ENCODE measurements around the gene HIRA. TPM values are rescaled to one million over a fixed set of nuclear protein-coding genes. Genes with fewer than 3 reads are reported as not detected.

Gene HIRA
- total RNA-seq, 1 donor from 2014 or later = 18.2 TPM

- intact Hi-C loops (cut with micrococcal nuclease) = no loop called here
- no peak for ATAC-seq
- no peak for DNase-seq
Observed at GRCh38 chr22:19361501-19362103, 69.9 kb downstream of the HIRA start.

DNA sequence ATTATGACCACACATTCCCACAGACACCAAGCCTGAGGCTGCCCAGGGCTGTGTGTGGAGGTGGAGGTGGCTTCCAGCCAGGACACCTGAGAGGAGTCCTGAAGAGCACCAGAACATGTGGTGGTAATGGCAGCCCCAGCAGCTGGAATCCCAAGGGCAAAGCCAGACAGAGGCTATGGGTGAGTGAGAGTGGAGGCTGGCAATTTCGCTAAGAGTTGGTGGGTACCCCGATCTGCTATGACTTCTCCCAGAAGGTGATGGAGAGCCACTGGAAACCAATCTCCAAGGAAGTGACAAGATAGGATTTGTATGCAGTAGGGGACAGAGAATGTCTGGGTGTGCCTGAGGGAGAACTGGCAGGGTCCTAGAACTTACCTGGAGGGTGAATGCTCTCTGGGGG, 70.7 kb downstream of the HIRA start:
- DNase-seq (no peak), ATAC-seq (no peak)
- intact Hi-C loops (cut with micrococcal nuclease) = no loop called here

GRCh38 chr22:19360300-19360792, 71.2 kb downstream of the HIRA start:
- no peak for ATAC-seq
- intact Hi-C loops (cut with micrococcal nuclease) = no loop called here
- no peak for DNase-seq

DNA sequence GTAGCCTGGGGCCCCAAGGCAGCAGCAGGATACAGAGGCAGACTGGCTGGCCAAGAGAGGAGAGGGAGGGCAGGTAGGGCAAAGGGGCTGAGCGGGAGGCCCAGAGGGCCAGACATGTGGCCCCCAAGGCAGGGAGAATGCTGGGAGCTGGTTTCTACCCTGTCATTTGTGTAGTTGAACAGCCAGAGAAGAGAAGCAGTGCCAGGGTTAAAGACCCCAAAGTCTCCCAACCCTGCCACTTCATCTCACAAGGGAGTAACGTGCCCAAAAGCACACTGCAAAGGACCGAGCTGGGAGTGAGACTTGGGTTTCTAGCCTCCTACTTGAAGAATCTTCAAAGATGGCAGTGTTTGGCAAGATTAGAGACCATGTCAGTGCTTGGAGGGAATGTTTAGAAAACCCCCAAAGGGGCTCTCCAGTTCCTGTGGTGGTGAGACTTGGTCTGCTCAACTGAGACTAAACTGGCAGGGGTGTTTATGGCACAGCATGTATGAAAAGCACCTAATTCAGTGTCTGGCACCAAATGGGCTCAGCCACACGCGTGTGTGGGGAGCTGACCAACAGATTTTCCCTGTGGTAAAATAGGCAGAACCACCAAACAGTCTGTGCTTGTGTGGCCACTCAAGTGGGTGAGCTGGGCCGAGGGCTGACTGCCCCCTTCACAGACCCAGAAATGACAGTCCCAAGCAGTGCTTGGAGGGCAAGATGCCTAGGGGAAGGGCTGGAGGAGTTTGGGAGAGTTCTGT, 71.8 kb downstream of the HIRA start:
- intact Hi-C loops (cut with micrococcal nuclease) = no loop called here
- DNase-seq (no peak), ATAC-seq (no peak)

DNA sequence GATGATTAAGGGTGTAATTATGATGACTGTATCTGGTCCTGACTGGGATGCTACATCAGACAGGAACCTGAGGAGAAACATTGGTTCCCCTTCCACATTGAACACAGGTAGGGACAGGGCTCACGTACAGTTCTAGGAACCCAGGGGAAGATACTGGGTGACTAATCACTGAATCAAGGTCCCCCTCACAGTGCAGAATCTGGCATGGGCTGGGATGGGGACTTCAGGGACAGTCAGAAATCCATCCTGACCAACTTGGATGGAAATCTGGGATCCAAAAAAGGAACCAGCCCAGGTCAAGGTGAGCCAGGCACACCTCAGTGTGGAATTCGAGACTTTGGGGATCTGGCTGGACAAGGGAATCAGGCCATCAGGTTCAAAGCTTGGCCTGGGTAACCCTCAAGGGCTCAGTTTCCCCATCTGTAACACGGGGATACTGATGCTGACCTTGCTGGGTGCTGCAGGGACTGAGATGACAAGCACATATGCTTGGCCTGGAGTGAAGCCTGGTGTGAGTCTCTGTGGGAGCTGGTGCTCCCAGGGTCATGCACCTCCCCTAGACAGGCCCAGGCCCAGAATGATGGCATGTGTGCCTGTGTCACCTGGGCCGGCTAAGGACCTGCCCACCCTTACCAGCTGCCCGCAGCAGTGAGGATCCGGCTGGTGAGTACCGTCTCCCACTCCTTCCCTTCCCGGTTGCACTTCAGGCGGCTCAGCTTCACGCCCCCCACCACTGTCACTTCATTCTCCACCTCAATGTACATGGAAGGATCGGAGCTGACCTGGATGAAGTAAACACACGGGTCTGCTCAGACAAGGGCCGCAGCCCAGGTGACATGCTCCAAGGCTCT, 72.6 kb downstream of the HIRA start:
- ATAC-seq (no peak), DNase-seq (no peak)
- intact Hi-C loops (cut with micrococcal nuclease) = no loop called here

GRCh38 chr22:19358195-19358594, 73.3 kb downstream of the HIRA start:
- ATAC-seq = no peak
- intact Hi-C loops (cut with micrococcal nuclease) = no loop called here

DNA sequence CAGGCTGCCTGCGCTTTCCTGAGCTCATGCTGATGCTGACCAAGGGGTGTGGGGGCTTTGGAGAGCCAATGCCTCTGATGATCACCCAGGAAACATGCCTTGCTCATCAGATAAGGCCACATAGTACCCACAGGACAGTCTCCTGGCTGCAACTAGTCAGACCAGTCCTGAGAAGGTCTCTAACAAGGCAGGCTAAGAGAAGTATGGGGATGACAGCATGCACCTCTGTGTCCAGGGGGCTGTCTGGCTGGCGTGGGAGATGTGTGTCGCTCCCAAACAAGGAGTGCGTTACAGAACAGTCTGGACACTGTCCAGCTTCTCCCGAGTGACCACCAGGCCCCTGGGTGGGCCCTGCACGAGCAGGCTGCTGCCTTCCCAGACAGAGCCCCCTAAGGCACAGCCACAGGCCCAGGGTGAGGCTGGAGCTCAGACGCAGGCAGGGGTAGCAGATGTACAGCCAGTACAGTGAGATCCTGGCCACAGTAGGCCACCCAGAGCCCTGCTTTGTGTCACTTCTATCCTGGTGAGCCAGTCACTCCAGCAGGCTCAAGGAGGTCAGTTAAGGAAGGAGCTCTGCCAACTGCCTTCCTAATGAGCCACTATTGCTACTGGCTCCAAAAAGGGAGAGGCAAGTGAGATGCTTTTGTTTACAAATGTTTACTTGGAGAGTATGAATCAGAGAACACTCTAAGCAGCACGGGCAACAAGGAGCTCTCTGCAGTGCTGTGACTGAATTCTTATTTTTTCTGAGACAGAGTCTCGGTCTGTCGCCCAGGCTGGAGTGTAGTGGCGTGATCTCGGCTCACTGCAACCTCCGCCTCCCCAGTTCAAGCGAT, 74.0 kb downstream of the HIRA start:
- ATAC-seq = no peak
- intact Hi-C loops (cut with micrococcal nuclease) = no loop called here
- no peak for DNase-seq

More at GRCh38 chr22:19358195-19358594, 73.3 kb downstream of the HIRA start:
- DNase-seq = no peak

GRCh38 chr22:19356708-19357269, 74.7 kb downstream of the HIRA start:
- no peak for ATAC-seq
- DNase-seq = no peak
- intact Hi-C loops (cut with micrococcal nuclease) = no loop called here

DNA sequence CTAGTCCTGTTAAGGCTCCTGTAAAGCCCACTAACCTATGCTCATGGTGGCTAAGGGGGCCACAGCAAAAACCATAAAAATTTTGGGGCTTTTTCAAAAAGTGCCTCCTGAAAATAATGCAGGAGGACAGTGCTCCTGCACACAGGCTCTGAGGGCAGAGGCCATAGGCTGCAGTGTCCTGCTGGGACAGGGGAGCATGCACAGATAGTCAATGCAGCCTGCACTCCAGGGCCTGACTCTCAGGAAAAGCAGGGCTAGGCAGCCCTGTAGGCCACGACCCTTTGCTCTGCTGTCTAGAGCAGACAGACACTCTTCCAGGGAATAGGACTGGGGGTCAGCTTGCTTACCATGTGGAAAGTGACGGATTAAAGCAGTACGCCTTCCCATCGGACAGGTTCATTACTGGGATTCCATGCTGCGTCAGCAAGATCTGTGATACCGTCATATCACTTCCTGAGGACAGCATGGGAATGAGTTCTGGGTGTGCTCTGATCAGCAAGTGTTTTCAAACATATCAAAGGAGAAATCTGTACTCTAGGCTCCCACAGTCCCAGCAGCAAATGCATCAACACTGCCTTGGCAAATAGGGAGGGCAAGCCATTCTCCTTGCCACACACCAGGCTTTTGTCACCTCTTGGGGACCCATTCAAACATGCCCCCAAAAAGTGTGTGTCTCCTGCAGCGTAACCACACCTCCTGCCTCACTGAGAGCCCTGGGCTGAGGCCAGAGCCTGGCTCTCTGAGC, 75.9 kb downstream of the HIRA start:
- no peak for DNase-seq
- no peak for ATAC-seq
- intact Hi-C loops (cut with micrococcal nuclease) = no loop called here

- intact Hi-C loops (cut with micrococcal nuclease) = no loop called here
- ATAC-seq (no peak), DNase-seq (no peak)
Observed at GRCh38 chr22:19354201-19354600, 77.3 kb downstream of the HIRA start.

- intact Hi-C loops (cut with micrococcal nuclease) = no loop called here
- ATAC-seq (no peak), DNase-seq (no peak)
Observed at GRCh38 chr22:19353363-19354131, 78.0 kb downstream of the HIRA start.

DNA sequence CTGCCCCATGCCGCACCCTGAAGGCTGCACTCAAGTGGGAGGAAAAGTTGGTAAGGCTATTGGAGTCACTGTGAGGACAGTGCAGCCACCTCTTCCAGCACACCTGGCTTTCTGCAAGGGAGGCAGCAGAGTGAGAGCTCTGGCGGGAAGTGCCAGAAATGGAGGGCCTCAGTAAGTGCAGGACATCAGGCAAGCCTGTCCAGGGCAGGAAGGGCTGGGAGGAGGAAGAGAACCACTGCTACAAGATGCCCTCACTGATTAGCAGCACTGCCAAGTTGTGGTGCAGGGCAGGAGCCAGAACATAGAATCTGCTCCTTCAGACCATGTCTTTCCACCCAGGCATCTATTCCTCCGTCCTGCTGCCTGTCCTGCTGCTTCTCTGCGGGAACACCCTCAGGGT, 78.8 kb downstream of the HIRA start:
- no peak for ATAC-seq
- DNase-seq = no peak
- intact Hi-C loops (cut with micrococcal nuclease) = no loop called here

DNA sequence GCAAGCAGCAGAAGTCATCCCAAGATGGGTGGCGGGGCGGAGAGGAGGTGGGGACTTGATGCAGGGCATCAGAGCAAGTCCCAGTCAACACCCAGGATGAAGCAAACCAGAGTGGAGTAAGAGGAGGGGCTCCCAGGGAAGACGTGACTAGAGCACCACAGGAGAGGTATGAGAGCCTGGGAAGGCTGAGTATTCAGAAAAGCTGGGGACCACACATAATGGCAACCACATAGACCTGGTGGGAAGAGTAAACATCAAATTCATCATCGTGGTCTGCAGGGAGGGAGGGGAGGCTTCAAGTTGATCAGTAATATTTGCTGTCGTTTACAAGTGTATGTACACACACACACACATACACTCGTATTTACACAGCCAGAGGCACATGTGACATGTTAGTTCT, 79.3 kb downstream of the HIRA start:
- ATAC-seq (no peak), DNase-seq (no peak)
- intact Hi-C loops (cut with micrococcal nuclease) = no loop called here

- no peak for DNase-seq
- intact Hi-C loops (cut with micrococcal nuclease) = no loop called here
- no peak for ATAC-seq
Observed at GRCh38 chr22:19351604-19352003, 79.9 kb downstream of the HIRA start.

GRCh38 chr22:19350947-19351346, 80.6 kb downstream of the HIRA start:
- DNase-seq (no peak), ATAC-seq (no peak)
- intact Hi-C loops (cut with micrococcal nuclease) = no loop called here

GRCh38 chr22:19350476-19350859, 81.1 kb downstream of the HIRA start:
- ATAC-seq (no peak), DNase-seq (no peak)
- intact Hi-C loops (cut with micrococcal nuclease) = no loop called here

GRCh38 chr22:19349778-19350475, 81.6 kb downstream of the HIRA start:
- ATAC-seq = no peak
- DNase-seq = no peak
- intact Hi-C loops (cut with micrococcal nuclease) = no loop called here

All from left ventricle myocardium superior (tissue), 1 donor.